ENCODE data around the gene RNF220.

RNF220 gene

DNA sequence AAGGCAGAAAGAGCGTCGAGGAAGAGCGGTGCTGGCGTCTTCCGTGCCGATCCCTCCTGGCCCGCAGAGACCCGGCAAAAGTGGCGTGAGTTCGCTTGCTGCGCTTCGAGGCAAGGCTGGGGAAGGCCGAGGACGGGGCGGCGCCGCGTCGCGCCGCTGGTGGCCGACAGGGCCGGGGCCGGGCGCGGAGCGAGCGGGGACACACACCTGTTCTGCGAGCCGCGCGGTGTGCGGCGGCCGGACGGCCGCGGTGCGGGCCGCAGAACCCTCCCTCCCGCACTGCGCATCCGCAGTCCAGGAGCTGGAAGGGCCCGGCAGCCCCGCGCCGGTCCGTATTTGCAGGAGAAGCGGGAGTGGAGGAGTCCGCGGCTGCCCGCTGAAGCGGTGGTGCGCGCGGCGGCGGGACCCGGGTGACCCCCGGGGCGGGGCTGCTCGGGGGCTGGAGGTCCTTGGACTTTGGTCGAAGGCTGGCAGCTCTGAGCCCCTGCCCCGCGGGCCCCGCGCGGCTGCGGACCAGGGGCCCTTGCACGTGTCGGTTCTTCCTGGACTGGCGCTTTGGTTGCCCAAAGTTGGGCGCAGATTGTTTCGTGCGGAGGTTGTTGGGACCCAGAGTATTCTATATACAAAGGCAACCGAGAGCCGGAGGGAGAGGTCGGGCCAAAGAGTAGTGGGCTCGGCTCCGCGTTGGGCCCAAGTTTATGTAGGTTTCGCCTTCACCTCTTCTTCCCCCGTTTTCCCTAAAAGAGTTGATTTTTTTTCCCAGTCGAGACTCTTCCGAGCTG lies 2.6 kb downstream of the RNF220 start:
- no peak for DNase-seq

DNA sequence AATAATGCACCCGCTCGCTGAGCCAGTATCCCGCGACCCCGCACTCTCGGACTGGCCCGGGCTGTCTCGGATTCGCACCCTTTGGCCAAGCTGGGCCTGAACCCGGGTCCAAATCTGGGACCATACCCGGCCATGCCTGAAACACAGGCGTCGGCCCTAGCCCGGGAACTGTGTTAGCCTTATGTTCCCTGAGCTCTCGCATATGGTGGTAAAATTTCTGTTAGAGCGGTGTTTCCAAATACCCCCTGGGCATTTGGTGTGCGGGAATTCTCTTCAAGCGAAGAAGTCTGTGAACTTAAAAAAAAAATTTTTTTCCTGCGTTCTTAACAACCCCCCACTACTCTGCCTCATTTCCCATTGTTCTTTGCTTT lies 3.1 kb downstream of the RNF220 start:
- no peak for DNase-seq

DNA sequence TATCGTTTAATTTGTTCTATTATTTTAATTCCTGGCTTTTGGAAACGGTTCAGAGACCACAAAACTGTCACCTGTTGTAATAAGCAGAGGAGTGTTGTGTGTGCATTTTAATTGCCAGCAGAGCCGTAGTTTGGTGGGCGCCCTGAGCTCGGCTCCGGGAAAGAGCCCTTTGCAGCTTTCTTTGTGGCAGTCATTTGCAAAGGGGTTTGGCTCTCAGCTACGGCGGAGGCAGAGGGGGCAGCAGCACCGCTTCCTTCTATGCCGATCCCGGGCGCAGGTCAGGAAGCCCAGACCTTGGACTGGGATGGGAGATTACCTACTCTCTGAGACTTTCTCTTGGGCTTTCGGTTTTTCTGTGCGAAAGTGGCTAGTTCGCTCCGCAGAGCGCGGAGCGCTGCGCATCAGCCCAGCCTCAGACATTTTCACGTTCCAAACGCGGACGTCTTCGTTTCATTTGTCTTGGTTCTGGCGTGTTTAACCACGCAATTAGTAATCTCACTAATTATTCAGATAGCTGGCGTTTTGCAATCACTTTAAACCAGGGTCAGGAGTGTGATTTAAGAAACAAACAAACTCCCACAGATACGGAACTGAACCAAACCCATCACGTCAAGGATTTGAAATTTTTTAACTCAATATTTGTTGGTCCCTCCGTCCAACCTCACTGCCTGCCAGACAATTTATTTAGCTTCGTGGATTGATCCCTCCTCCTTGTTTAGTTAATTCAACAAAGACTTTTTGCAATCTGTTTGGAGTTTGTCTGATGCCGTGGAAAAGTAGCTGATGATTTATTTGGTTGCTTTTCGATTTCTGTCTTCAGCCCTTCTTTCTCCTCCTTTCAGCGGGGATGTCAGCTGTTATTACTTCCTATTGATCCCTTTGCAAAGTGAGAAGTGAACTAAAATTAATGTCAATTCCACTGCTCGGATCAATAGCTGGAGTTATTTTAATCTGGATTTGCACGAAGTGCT lies 3.9 kb downstream of the RNF220 start:
- peak in 1 of 5 experiments; percentile 24 for DNase-seq

DNA sequence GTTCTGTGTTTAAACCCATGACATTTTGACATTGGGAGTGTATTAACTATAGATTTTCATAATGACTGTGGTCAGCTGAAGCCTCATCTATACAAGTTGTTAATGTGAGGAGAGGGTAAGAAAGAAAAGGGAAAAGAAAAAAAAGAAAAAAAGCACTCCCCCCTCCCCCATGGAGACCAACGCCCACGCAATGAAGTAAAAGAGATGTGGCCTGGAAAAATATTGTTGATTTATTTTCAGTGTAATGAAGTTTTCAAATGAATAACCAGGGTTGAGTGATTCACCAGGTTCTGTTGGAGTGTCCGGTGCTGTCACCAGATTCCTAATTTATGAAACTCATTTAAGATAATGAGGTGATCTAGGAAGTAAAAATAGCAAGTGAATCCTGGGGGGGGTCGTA lies 4.7 kb downstream of the RNF220 start:
- no peak for DNase-seq

DNA sequence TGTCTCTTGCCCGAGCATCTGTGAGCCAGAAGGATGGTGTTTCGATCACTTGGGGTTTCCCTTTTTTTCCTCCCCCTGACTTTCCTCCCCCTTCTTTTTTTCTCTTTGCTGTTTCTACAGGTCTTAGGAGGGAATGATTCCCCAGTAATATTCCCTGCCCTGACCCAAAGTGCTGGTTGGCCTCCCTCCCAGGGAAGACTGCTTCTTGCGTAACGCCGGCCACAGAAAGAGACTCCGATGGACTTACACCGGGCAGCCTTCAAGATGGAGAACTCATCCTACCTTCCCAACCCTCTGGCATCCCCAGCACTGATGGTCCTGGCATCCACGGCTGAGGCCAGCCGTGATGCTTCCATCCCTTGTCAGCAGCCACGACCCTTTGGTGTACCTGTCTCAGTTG lies 6.8 kb downstream of the RNF220 start:
- no peak for DNase-seq

DNA sequence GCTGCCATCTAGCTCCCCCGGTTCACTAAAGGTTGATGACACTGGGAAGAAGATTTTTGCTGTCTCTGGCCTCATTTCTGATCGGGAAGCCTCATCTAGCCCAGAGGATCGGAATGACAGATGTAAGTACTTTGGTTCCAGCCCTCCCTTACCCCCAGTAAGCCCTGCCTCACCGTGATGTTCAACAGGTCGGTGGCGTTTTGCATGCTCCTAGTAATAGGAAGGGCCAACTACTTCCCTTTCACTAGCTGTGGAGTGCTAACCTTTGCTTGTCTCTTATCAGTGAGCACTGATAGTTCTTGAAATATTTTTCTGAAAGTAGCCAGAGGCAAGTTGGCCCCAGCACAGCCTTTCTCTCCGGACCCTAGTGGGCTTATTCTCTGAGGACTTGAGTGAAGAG lies 7.5 kb downstream of the RNF220 start:
- no peak for DNase-seq

DNA sequence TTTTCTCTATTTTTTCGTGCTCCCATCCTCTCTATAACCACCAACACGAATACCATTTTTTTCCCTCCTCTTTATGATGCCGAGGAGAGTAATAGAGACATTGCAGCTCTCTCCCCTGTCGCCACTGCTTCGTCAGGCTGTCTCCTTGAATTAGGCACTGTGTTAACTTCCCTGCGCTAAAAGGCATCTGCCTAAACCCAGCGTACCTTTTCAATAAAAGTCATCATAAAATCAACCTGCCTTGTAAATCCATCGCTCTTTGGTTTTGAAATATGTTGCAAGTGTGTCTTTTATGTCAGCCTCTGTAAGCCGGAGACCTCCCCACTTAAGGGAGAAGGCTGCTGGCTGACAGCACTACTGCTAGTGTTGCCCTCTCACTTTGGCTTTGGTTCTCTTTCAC lies 8.7 kb downstream of the RNF220 start:
- no peak for DNase-seq

DNA sequence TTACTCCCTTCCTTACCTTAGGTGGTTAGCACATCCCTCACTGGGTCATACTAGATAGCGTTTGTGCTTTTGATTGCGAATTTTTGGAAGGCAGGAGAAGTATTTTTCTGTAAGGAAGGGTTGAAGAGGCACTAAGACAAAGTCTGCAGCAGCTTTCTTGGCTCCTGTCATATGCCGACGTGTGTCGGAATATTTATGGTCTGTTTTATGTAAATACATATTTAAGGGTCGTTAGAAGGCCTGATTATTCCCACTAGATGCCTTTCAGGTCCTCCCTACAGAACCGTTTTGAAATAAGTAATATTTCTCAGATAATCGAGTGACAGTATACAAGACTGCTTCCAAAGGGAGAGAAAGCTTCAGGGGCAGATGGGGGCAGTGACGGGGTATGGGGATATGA lies 10.0 kb downstream of the RNF220 start:
- no peak for DNase-seq

DNA sequence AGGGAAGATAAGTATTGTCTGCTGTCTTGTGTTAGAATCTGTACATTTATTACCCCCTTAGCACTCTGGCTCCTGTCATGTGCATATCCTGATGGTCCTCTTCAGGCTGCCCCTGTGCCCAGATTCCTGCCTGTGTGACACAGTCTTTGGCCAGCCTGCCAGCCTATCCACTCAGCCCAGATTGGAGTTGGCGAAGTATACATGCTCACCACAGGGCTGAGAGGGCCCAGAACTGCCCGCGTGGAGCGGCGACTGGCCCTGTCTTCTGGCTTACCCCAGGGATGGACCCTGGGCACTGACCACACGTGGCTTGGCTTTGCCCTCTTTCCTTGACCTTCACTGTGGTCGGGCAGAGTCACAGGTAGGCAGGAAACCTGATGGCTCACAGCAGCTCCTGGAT lies 11.4 kb downstream of the RNF220 start:
- DNase-seq: no peak

DNA sequence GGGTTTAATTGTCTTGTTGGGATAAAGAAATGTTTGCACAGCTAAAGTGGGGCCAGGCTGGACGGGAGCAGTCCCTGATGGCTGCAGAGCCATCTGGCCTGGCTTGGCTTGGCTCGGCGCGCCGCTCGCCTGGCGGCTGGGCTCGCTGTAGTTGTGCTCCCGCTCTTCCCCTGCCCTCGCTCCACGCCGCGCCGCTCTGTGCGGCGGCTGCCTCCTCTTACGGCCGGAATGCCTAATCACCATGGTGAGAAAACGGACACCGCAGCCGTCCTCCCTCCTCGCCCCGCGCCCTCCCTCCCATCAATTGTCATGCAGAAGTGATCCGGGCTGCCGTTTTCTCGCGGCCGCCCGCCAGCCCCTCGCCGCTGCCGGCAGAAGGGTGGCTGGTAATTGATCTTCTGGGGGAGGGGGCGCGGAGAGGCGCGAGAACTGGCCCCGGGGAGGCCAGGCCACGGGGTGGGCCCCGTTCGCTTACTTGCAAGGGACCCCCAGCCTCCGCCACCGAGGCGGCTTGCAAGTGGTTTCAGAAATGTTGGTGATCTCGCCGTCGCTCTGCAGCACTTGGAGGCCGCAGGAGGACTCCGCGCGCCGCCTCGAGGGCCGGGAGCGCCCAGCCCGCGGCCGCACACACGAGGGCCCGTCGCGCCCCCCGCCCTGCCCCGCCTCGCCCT lies 12.4 kb downstream of the RNF220 start:
- DNase-seq: no peak

DNA sequence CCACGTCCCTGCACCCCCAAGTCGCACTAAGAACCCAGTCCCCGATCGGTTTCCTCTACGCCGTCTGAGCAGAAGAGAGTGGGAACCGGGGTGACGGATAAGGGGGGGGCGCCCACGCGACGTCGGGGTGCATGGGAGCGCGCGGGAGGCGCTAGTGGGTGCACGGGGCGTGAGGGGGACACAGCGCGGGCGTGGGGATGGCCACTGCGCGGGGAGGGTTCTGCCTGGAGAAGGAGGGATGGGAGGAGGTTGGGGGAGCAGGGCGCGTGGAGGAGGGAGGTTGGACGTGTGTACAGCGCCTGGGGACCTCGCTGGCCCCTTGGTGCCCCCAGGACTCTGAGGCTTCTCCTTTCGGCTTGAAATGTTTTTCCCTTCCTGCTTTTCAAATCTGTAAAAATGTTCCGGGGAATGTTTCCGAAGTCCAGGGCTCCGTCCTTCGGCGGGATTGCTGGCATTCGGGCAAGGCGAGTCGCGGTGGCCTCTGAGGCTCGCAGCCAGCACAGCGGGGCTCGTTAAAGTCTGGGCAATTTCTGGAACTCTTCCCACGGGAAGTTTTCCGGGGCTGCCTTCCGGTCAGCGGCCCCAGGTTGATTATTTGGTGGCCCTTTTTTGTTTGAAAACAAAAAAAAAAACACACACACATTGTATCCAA lies 13.1 kb downstream of the RNF220 start:
- no peak for DNase-seq

DNA sequence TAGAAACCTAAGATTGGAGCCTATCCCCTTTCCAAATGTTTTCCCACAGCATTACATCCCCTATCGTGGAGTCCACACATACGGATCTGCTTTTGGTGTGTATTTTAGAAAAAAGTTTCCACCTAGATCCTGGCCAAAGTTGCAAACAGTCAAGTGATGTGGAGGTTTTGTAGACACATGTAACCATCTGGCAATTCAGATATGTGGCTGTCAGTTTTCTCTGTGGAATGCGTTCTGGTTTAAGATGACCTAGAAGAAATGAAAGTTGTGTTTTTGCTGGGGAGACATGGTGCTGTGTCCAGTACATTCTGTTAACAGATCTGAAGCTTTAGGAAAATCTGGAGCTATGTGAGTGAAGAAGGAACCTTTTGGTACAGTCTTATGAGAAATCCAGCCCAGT lies 14.8 kb downstream of the RNF220 start:
- no peak for DNase-seq

DNA sequence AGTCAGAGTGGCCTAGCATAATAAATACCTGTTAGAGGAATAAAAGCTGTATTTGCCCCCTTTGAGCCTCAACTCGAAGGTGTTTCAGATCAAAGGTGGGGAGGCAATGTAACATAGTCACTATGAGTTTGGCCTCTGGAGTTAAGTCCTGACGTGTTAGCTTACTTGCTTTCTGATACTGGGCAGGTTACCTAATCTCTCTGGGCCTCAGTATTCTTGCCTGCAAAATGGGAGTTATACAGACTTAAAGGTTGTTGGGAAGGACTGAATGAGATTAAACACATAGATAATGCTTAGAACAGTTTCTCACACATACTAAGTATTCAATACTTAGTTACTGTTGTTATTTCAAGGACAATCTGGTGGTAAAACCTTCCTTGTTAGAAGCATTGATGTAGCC lies 15.5 kb downstream of the RNF220 start:
- DNase-seq: no peak

DNA sequence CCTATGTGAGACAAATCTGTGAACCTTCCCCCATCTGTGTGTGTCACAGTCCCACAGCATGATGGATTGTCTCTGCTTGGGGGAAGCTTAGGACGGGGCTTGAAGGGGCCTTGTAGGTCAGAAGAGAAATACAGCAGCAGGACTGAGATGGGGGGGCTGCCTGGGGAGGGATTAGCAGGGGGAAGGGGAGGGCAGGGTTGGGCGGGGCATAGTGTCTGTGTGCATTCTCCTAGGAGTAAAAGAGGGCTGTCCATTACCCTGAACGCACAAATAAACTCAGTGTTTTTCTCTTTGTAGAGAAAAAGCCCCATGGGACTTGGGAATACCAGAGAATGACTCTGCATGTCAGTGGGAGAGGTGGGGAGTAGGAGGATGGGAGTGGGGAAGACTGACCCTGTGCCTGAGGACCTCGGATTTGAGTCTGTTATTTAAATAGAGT lies 16.4 kb downstream of the RNF220 start:
- DNase-seq: no peak

DNA sequence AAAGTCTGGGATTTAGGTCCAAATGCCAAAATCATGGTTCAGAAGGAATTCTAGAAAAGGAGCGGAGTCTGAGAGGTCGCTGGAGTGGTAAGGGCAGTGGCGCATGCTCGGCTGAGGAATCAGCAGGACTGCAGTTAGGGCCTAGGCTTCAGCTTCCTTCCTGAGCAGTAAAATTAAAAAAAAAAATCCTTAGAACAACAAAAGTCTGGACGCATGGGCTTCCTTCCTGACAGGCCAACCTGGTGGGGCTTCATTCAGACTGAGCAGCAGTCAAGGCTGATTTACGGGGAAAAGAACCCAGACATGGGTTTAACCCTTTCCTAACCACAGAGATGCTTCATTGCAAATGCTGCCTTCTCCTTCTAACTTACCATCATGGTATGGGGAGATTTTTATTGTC lies 17.1 kb downstream of the RNF220 start:
- DNase-seq: no peak

DNA sequence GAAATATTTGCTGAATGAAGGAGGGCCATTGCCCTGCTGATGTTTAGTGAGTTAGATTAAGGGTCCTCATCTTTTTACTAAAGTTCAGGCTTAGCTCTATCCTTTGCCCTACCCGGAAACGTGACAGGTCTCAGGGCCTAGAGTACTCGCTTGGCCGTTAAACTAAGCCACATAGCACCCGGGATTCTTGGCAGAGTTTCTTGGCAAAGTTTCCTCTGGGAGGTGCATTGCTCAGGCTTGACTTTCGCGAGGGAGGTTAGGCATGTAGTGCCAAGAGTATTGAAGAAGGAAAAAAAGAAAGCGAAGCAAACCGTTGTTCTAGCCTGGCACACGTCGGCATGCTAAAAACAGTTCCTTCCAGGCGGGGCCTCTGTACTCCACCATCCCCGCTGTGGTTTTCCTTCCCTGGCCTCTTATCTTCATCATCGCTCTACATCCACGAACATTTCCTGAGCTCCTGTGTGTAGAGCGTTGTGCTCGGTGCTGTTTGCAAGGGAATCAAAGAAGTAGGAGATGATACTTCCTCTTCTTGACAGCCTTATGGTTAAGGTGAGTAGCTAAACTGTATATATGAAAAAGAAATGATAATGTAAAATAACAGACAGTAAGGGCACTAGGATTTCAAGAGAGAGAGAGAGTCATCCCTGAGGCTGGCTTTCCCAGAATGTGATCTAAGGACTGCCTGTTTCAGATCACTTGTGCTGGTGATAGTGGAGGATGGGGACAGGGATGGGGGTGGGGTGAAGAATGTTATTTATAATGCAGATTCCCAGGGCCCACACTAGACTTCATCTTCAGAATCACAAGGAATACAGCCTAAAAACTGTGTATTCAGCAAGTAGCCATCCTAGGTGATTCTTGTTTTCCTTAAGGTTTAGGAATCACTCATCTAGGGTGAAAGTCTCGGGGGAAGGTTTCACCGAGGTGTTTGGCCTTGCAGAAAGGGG lies 18.8 kb downstream of the RNF220 start:
- no peak for DNase-seq

DNA sequence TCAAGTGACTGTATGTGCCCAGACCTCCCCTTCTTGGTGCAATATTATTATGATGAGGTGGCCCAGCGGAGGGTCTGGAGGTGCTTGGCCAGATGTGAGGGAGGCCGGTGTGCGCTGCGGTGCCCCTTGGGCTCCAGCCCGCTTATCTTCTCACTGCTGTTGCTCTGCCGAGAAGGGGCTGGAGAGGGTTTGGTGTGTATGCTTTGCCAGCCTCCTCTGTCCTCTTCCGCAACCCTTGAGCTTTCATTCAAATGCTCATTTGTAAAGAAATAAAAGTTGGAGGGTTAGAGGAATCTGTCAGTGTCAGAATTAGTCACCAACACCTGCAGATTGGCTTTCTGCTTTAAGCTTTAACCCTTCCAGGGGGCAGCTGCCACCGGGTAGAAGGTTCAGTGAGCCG lies 19.7 kb downstream of the RNF220 start:
- no peak for DNase-seq

DNA sequence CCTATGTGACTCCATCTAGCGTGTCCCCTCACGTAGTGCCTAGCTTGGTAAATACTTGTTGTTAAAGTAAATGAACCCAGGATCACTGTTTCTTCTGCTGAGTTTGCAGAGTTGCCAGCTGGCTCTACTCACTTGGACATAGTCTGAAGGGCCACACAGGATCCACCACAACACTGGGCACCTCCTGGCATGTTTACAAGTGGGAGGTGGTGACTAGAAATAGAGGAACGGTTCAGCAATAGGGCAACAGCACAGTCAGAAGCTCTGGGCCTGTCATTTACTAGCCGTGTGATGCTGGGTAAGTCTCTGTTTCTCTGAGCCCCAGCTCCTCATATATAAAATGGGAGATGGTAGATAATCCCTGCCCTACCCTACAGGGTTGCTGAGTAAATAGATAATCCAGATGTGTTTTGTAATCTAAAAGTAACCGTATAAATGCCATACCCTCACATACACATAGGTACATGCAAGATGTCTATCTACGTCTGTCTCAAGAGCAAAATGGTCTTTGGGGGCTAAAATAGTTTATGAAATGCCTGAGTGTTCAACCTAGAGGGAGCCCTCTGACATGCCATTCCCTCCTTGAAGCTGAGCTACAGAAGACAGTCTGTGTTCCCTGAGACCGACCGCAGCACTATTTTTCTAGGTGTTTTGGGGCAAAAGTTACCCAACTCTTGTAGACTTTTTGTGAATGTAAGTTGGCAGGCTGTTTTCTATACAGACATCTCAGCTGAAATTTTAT lies 20.5 kb downstream of the RNF220 start:
- no peak for DNase-seq

DNA sequence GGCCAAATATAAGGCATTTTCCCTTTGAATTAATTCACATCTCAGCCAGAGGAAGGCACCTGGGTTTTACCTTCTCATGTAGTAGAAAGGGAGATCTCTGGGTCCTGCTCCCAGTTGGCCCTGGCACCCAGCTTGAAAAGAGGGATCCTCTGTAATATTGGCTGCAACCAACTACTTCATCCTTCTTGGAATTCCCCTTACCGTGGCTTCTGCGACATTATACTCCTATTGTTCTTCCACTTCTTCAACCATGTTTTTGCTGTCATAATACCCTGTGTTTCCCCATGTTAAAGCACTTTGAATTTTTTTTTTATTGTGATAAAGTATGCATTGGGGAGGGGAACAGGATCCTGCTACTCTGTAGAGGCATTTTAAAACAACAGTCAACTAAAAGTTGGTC lies 26.8 kb downstream of the RNF220 start:
- no peak for DNase-seq

DNA sequence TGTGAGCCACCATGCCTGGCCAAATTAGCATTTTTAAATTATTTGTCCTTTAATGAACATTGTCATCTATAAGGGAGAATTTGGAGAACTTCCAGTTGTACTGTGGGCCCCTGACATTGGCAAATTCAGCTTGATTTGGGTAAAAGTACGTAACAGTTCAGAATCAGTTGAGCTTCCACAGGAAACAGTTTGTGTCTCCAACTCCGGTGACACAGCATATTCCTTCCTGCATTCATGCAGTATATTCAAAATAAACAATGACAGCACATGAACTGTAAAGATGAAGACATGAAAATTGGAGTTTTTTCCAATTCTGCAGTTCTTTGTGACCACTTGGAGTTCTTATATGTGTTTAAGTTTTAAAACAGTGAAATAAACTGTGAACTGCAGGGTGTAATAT lies 28.2 kb downstream of the RNF220 start:
- no peak for DNase-seq
